Stimulated activated memory B cell treated with anti-CD40 and anti-IgM and Interleukin-4, amounts not matched to agents 10 μg/mL and 1 μg/mL and 100 μg/mL, for 72 hours (primary cell): ENCODE measurements around the gene KRT31.
A peak's percentile ranks its signal among the peaks of the same experiment; 100 is the strongest.
"Not testable (repeated sequence)": the region's sequence is repeated elsewhere in the genome, so short reads cannot be mapped to it uniquely, and the experiment has no call there.

Experiments
- ATAC-seq: fragments of 150-1000 bp; cut with Tn5 transposase; 2 replicates; pipeline ENCODE4 v1.10.0; 2021
- H3K27ac Mint-ChIP-seq: one replicate; pipeline ENCODE4 v1.8.0; 2022; ENCODE audit warnings: mild to moderate bottlenecking, mixed read lengths
- H3K27me3 Mint-ChIP-seq: one replicate; pipeline ENCODE4 v1.8.0; 2022; ENCODE audit warnings: mixed read lengths
- H3K36me3 Mint-ChIP-seq: one replicate; pipeline ENCODE4 v1.8.0; 2022; ENCODE audit warnings: mixed read lengths
- H3K4me1 Mint-ChIP-seq: one replicate; pipeline ENCODE4 v1.8.0; 2022; ENCODE audit warnings: mixed read lengths
- H3K4me3 Mint-ChIP-seq: one replicate; pipeline ENCODE4 v1.8.0; 2022; ENCODE audit warnings: mild to moderate bottlenecking, moderate library complexity, mixed read lengths
- H3K9me3 Mint-ChIP-seq: one replicate; pipeline ENCODE4 v1.8.0; 2022; ENCODE audit warnings: mixed read lengths

Gene KRT31

DNA sequence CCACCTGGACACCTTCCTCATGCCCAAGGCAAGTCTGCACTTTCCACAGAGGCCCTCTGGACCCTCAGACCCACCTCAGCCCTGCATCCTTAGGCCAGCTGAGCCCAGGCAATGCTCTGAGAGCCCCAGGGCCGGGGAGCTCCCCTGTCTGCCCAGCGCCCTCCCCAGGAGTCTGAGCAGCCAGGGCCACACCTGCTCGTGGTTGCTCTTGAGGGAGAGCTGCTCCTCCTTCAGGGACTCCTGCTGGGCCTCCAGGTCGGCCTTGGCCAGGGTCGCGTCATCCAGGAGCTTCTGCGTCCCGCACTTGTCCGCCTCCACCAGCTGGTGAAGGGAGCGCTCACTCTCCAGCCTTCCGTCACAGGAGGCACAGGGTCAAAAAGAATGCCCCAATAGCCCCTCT is 25.2 kb upstream of the KRT31 start:
- not testable (repeated sequence) for H3K36me3 Mint-ChIP-seq, H3K27me3 Mint-ChIP-seq, ATAC-seq, H3K4me1 Mint-ChIP-seq, H3K4me3 Mint-ChIP-seq, H3K27ac Mint-ChIP-seq, H3K9me3 Mint-ChIP-seq

GRCh38 chr17:41421617-41422016 is 24.2 kb upstream of the KRT31 start:
- H3K27me3 Mint-ChIP-seq: no peaks in the 10 kb centered on the region
- peaks cover 10% of the 10 kb centered on the region for H3K4me1 Mint-ChIP-seq
- no peak overlapping the region for H3K4me3 Mint-ChIP-seq
- H3K9me3 Mint-ChIP-seq: no peaks in the 10 kb centered on the region
- no peaks in the 10 kb centered on the region for H3K36me3 Mint-ChIP-seq
- ATAC-seq: no peak
- no peak overlapping the region for H3K27ac Mint-ChIP-seq

- Mint-ChIP-seq H3K36me3 (no peaks in the 10 kb centered on the region), H3K9me3 (no peaks in the 10 kb centered on the region), H3K27ac (no peak overlapping the region), H3K27me3 (no peaks in the 10 kb centered on the region), H3K4me3 (no peak overlapping the region), H3K4me1 (peaks cover 10% of the 10 kb centered on the region)
- no peak for ATAC-seq
Observed at GRCh38 chr17:41421116-41421515, 23.7 kb upstream of the KRT31 start.

- ATAC-seq: no peak
- Mint-ChIP-seq H3K36me3 (no peaks in the 10 kb centered on the region), H3K4me1 (peaks cover 10% of the 10 kb centered on the region), H3K27ac (no peak overlapping the region), H3K9me3 (no peaks in the 10 kb centered on the region), H3K27me3 (no peaks in the 10 kb centered on the region), H3K4me3 (no peak overlapping the region)
Observed at GRCh38 chr17:41420134-41420533, 22.7 kb upstream of the KRT31 start.

- Mint-ChIP-seq H3K9me3 (no peaks in the 10 kb centered on the region), H3K27ac (no peak overlapping the region), H3K27me3 (no peaks in the 10 kb centered on the region), H3K4me3 (no peak overlapping the region), H3K36me3 (no peaks in the 10 kb centered on the region), H3K4me1 (peaks cover 10% of the 10 kb centered on the region)
- no peak for ATAC-seq
Observed at GRCh38 chr17:41419716-41420115, 22.3 kb upstream of the KRT31 start.

GRCh38 chr17:41418116-41418860 is 20.9 kb upstream of the KRT31 start:
- no peaks in the 10 kb centered on the region for H3K27me3 Mint-ChIP-seq
- H3K9me3 Mint-ChIP-seq: no peaks in the 10 kb centered on the region
- ATAC-seq: no peak
- no peak overlapping the region for H3K4me3 Mint-ChIP-seq
- peaks cover 10% of the 10 kb centered on the region for H3K4me1 Mint-ChIP-seq
- no peak overlapping the region for H3K27ac Mint-ChIP-seq
- H3K36me3 Mint-ChIP-seq: no peaks in the 10 kb centered on the region

DNA sequence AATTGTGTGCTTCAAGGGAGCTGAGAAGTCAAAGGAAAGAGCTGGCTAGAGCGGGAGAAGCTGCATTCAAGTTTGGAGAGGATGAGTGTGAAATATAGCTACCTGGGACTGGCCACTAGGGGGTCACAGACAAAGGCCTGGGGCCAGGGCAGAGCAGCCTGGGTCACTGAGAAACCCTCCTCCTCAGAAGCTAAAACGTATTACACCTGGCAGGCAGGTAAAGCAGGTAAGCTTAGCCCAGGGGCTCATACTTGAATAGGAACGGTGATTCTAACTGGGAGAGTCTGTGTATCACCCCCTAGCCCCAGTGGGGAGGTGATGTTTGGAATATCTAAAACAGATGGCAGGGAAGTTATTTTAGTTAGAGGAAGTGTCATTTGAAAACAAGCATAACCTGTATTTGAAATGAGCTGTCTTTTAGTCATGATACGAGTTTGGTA is 20.2 kb upstream of the KRT31 start:
- no peak overlapping the region for H3K27ac Mint-ChIP-seq
- peak; percentile 62 for ATAC-seq
- no peaks in the 10 kb centered on the region for H3K9me3 Mint-ChIP-seq
- no peak overlapping the region for H3K4me3 Mint-ChIP-seq
- no peaks in the 10 kb centered on the region for H3K36me3 Mint-ChIP-seq
- no peaks in the 10 kb centered on the region for H3K27me3 Mint-ChIP-seq
- peaks cover 10% of the 10 kb centered on the region for H3K4me1 Mint-ChIP-seq

DNA sequence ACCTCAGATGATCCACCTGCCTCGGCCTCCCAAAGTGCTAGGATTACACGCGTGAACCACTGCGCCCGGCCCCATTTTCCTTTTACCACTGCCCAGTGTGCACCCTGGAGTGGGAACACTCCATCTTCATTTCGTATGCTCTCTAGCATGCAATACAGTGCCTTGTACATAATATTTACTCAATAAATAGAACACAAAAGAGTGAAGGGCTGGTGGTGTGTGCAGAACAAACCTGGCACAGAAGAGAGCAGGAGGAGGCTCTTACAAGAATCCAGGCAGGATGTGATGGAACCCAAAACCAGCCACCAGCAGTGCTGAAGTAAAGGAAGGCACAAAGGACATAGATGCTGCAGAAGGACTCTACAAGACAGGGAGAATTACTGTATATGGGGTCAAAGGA is 19.7 kb upstream of the KRT31 start:
- ATAC-seq: no peak
- H3K4me3 Mint-ChIP-seq: no peak overlapping the region
- H3K4me1 Mint-ChIP-seq: peaks cover 10% of the 10 kb centered on the region
- H3K9me3 Mint-ChIP-seq: no peaks in the 10 kb centered on the region
- no peaks in the 10 kb centered on the region for H3K36me3 Mint-ChIP-seq
- peaks cover 3% of the 10 kb centered on the region for H3K27me3 Mint-ChIP-seq
- H3K27ac Mint-ChIP-seq: no peak overlapping the region

DNA sequence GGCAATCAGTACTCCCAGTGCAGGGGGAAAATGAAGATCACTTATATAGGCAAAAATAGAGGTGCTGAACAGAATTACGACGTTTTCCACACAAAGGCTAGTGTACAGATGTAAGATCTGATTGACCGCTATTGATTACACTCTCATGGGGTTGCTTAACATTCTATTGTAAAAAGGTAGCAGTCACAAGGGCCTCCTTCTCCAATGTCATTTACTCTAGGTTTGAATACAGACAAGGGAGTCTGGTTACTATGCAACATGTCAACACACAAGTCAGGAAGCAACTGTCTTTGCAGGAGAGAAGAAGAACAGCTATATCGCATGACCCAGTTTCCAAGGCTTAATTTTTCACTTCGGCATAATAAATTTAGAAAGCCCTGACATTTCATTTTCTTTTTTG is 19.1 kb upstream of the KRT31 start:
- Mint-ChIP-seq H3K27ac (no peak overlapping the region), H3K36me3 (no peaks in the 10 kb centered on the region), H3K9me3 (no peaks in the 10 kb centered on the region), H3K27me3 (peaks cover 10% of the 10 kb centered on the region), H3K4me1 (peaks cover 10% of the 10 kb centered on the region), H3K4me3 (no peak overlapping the region)
- no peak for ATAC-seq

DNA sequence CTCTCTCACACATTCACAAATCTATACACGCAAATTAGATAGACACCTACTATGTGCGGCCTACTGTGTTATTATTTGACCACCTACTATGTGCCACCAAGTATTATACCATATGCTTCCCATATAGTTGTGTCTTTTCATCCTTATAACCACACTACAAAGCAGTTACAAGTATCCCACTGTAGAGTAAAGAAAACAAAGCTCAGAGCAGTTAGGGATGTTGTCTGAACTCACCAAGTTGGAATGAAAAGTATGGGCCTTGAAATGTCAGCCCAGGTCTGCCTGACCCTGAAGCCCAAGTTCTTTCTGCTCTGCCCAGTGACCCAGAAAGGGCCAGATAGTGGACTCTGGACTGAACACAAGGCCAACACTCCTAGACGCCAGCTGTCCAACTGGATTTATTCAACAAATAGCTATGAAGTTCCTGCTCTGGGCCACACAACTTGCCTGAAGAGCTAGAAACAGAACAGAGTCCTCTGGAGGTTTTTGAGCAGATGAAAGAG is 18.5 kb upstream of the KRT31 start:
- H3K9me3 Mint-ChIP-seq: no peaks in the 10 kb centered on the region
- no peak overlapping the region for H3K27ac Mint-ChIP-seq
- ATAC-seq: no peak
- peaks cover 10% of the 10 kb centered on the region for H3K4me1 Mint-ChIP-seq
- H3K27me3 Mint-ChIP-seq: peaks cover 16% of the 10 kb centered on the region
- H3K36me3 Mint-ChIP-seq: no peaks in the 10 kb centered on the region
- no peak overlapping the region for H3K4me3 Mint-ChIP-seq

- Mint-ChIP-seq H3K36me3 (no peaks in the 10 kb centered on the region), H3K4me1 (peaks cover 10% of the 10 kb centered on the region), H3K27ac (no peak overlapping the region), H3K9me3 (no peaks in the 10 kb centered on the region), H3K4me3 (no peak overlapping the region), H3K27me3 (peaks cover 16% of the 10 kb centered on the region)
- ATAC-seq: no peak
Observed at GRCh38 chr17:41415411-41415810, 18.0 kb upstream of the KRT31 start.

- H3K9me3 Mint-ChIP-seq: no peaks in the 10 kb centered on the region
- H3K36me3 Mint-ChIP-seq: no peaks in the 10 kb centered on the region
- H3K4me1 Mint-ChIP-seq: peaks cover 10% of the 10 kb centered on the region
- H3K27me3 Mint-ChIP-seq: peaks cover 16% of the 10 kb centered on the region
- no peak overlapping the region for H3K27ac Mint-ChIP-seq
- ATAC-seq: no peak
- H3K4me3 Mint-ChIP-seq: no peak overlapping the region
Observed at GRCh38 chr17:41413982-41414381, 16.6 kb upstream of the KRT31 start.

DNA sequence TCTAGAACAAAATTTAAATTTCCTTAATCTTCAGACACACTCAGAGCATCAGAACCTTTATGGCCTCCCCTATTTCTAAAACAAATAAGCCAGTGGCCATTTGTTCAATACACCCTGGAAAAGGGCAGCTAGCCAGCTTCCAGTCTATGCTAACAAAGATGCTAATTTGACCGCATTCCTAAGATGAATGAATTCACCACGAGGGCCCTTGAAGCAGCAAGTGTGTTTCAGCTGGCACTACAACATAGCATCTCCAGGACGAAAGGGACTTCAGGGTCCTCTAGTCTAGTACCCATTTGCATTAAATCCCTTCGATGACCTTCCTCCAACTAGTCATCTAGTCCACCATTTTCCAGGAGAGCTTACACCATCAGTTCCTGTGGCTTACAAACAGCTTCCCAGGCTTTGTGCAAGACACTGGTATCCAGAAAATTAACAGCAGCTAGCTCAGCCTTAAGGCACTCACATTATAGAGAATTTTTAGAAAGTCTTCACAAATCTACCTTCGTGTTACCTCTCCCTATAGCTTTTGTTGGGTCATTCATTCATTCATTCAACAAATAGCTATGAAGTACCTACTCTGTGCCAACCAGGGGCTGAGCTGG is 16.0 kb upstream of the KRT31 start:
- H3K4me1 Mint-ChIP-seq: peaks cover 10% of the 10 kb centered on the region
- no peaks in the 10 kb centered on the region for H3K36me3 Mint-ChIP-seq
- H3K27me3 Mint-ChIP-seq: peaks cover 22% of the 10 kb centered on the region
- no peak overlapping the region for H3K27ac Mint-ChIP-seq
- no peaks in the 10 kb centered on the region for H3K9me3 Mint-ChIP-seq
- no peak overlapping the region for H3K4me3 Mint-ChIP-seq
- no peak for ATAC-seq

DNA sequence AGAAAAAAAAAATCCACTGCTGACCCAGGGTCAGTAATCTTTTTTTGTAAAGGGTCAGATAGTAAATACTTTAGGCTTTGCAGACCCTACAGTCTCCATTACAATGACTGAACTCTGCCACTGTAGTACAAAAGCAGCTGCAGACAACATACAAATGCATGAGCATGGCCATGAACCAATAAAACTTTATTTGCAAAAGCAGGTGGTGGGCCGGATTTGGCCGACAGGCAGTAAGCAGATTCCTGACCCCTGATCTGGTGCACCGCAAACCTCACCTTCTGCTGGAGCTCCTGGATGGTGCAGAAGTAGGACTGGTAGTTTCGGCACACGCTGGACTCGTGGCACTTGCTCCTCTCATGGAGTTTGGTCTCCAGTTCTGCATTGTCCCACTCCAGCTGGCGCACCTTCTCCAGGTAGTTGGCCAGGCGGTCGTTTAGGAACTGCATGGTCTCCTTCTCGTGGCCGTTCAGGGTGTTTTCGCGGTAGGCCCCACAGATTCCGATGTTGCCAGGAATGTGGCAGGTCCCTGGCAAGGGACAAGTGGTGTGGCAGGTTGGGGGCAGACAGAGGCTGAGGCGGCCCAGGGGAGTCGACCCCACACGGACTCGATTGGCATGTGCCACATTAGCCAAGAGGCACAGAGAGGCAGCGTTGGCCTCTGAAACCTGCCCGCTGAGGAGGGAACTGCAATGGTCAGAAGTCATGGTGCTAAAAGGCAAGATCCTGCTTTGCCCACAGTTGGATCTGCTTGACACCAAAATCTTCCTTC is 13.8 kb upstream of the KRT31 start:
- H3K4me3 Mint-ChIP-seq: no peak overlapping the region
- H3K27me3 Mint-ChIP-seq: peaks cover 31% of the 10 kb centered on the region
- H3K27ac Mint-ChIP-seq: no peak overlapping the region
- no peaks in the 10 kb centered on the region for H3K9me3 Mint-ChIP-seq
- H3K36me3 Mint-ChIP-seq: no peaks in the 10 kb centered on the region
- no peaks in the 10 kb centered on the region for H3K4me1 Mint-ChIP-seq
- ATAC-seq: no peak

DNA sequence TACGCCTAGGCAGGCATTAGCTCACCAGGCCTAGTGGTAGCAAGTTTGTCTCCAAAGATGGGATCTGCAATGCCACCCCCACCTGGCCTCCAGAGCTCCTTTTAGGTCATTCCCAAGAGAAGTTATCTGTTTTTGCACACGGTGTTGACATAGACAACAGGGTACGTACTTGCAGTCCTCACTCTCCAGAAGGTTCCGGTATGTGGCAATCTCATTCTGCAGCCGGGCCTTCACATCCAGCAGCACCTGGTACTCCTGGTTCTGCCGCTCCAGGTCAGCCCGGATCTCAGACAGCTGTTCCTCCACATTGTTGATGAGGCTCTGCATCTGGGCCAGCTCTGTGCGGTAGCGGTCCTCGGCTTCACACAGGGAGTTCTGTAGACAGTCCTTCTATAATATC is 9.8 kb upstream of the KRT31 start:
- Mint-ChIP-seq H3K27ac (no peak overlapping the region), H3K27me3 (peaks cover 43% of the 10 kb centered on the region), H3K4me1 (no peaks in the 10 kb centered on the region), H3K36me3 (no peaks in the 10 kb centered on the region), H3K4me3 (no peak overlapping the region), H3K9me3 (no peaks in the 10 kb centered on the region)
- no peak for ATAC-seq
